ENCODE measurements around the gene PSMG4.

PSMG4 gene, protein sequence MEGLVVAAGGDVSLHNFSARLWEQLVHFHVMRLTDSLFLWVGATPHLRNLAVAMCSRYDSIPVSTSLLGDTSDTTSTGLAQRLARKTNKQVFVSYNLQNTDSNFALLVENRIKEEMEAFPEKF

DNA sequence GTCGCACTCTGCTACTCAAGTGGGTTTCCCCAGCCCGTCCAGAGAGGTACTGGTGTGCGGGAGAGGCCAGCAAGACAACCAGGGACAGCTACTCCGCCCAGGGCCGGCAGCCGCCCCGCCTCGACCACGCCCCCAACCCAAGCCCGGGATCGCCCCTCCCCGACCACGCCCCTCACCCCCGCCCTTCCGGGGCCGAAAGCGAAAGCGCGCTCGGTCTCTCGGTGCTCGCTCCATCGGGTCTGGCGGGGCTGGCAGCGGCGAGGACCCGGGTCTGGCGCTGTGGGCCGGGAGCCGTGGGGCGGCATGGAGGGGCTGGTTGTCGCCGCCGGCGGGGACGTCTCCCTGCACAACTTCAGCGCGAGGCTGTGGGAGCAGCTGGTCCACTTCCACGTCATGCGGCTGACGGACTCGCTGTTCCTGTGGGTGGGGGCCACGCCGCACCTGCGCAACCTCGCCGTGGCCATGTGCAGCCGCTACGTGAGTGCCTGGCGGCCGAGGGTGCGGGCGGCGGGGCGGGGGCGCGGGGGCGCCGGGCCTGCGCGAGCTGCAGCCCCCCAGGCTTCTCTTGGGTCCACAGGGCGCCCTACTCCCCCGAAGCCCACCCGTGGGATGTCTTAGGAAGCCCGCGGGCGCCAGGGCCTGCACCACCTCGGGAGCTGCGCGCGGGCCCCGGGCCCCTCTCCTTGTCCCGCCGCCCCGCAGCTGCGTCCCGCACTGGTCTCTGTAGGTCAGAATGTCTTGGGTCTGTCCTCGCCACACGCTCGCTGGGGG, at the start of gene PSMG4:
PSMG4 (plus strand) TSS at position 228 of the 771 bp plus-strand sequence; CDS start at position 304, 76 bp downstream.
- no peak for FAIRE-seq

DNA sequence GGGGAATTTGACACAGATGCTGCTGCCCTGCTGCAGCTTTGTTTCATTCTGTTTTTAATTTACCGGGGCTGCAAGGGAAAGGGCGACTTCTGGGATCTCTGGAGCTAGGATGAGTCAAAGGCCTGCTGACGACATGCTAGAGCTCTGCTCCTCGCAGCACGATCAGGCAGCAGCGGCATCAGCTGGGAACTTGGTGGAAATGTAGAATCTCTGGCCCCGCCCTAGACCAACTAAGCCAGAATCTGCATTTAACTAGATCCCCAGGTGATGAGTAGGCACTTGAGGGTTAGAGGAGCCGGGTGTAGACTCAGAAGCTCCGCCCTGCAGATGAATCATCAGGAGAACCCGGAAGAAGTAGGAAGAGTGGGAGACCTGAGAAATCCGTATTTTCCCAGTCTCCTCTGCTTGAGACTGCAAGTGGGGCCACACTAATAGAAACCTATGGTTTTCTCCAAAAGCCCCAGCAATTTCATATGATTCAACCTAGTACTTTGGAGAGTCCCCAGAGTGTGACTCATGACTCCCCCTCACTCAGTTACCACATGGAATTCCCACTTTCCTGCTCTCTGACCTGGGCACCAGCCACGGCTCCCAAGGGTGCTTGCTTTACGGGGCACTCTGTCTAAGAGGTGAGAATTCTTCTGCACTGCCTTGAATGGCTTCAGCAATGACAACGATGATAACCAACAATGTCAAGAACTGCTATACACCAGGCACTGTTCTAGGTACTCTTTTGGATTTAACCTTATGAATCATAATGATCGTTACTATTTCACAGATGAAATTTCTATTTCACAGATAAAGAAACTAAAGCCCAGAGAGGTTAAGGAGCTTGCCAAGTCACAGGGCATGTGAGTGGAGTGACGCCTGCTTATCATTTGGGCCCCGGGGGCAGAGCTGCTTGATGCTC, 49.4 kb upstream of the PSMG4 start:
- FAIRE-seq: no peak

DNA sequence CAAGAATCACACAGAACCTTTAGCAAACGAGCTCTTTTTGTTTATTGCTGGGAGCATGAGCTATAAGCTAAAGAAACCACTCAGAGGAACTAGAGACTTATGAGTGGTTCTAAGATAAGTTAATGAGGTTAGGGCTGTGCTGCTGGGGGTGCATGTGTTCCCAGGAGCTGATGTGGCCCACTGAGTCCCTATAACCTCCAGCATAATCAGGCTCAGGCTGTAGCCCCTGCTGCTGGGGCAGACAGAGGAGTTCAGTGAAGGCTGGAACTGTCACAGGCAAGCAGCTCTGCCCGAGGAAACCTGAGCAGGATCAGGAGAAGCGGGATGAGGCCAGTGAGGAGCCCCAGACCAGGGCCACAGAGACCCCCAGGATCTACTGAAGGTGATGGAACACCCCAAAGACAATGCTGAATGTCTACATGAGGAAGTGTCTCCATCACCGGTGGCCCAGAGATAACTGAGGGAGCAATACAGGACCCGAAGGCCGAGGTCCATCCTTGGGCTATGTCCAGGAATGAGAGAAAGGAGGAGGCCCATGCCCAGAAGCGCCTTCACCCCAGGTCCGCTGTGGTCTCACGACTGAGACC, 48.6 kb upstream of the PSMG4 start:
- no peak for FAIRE-seq

DNA sequence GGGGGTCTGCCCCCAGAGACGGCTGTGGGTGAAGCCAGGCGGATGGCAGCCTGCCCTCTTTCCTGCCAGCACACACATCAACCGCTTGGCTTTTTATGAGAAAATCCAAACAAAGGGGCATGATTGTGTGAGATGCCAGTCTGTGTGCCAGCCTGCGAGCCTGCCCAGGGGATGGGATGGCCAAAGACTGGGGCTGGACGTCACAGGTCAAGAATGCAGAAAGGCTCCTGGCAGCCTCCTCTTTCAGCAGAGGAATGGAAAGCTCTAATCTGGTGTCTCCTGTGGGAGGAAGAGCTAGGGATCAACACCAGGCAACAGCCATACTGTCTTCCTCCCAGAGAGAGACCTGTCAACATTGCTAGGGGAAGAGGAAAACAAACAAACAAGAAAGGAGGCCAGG, 47.1 kb upstream of the PSMG4 start:
- FAIRE-seq: no peak

DNA sequence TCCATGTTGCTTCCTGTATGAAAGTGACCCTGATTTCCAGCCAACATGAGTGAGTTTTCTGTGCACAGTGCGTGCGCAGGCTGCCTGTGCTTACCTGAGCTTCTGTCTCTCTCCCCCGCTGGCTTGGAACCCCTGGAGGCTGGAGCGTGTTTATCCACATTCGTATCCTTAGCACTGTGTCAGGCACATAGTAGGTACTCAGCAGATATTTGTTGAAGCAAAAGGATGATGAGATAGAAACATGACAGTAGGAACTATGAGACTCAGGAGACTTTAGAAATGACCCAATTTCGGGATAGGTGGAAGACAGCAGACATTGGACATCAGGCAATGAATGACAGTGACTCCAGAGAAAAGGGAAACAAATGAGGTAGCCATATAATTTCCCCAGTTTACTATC, 46.5 kb upstream of the PSMG4 start:
- FAIRE-seq: no peak

DNA sequence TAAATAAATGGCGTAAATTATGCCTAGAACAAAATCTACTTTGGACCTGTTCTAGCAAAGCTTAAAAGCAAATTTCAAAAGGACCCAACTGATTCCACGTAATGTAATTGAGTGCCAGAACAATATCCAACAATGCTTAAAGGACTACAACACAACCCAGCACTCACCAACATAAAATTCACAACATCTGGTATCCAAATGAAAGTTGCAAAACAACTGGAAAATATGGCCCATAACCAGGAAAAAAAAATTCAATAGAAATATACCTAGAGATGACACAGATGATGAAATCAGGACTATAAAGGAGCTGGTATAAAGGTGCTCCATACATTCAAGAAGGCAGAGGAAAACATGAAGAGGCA, 45.4 kb upstream of the PSMG4 start:
- FAIRE-seq: no peak

DNA sequence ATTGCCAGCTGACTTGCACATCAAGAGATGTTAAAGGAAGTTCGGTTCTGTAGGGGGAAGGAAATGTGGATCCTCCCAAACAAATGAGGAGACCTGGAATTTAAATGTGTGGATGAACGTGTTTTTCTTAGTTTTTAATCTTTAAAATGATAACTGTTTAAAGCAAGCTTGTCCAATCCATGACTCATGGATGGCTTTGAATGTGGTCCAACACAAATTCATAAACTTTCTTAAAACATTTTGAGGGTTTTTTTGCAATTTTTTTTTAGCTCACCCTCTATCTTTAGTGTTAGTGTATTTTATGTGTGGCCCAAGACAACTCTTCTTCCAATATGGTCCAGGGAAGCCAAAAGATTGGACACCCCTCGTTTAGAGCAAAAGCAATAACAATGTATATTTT, 43.8 kb upstream of the PSMG4 start:
- FAIRE-seq: no peak

DNA sequence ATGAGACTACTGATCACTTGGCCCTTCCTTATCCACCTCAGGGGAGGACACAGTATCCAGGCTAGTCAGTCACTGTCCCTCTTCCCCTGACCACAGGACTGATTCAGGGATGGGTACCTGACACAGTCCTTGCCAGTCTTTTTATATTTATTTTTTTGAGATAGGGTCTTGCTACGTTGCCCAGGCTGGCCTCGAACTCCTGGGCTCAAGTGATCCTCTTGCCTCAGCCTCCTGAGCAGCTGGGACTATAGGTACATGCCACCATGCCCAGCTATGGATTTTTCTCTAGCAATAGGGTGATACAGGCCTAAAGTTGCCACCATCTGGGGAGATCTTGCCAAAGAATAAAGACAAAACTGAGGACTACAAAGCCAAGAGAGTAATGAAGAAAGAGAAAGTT, 41.5 kb upstream of the PSMG4 start:
- no peak for FAIRE-seq

DNA sequence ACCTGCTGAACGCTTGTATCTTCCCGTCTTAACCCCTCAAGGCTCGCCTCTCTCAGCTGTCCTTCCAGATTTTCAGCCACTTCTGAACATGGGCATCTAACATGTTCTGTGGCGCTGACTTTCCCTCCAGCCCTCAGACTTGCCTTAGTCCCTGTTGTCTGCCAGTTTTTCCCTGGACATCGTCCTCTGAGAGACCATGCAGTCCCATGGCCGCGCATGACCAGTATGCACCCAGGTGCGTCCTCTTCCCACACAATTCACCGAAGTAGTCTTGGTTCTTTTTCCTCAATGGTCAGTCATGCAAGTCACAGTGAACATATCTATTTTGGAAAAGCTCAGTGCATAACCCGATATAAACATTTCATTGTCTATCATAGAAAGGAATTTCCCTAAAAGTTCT, 40.5 kb upstream of the PSMG4 start:
- FAIRE-seq: no peak

DNA sequence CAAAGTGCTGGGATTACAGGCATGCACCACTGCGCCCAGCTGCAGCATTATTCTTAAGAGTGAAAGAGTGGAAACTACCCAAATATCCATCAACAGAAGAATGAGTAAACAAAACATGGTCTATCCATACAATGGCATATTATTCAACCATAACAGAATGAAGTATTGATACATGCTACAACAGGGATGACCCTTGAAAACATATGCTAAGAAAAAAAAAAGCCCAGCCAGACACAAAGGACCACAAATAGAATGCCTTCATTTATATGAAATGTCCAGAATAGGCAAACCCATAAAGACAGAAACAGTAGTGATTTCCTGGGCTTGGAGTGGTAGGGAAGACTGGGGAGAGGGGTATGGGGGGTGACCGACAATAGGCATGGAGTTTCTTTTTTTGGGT, 38.4 kb upstream of the PSMG4 start:
- no peak for FAIRE-seq

DNA sequence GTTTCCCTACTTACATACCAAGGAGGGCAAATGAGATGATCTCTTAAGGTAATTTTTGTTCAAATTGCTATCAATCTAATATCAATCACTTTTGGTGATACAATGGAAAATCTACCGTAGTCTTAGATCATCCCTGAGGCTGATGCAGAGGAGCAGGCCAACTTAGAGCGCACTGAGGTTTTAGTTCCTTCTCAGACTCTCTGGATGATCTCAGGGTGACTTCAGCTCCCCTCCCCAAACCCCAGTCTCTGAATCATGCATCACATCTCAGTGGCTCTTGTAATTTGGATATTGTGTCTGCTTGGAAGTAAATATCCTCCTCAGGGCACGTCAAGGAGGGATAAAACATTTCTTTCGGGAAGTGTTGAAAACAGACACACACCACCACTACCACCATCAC, 37.2 kb upstream of the PSMG4 start:
- FAIRE-seq: no peak

DNA sequence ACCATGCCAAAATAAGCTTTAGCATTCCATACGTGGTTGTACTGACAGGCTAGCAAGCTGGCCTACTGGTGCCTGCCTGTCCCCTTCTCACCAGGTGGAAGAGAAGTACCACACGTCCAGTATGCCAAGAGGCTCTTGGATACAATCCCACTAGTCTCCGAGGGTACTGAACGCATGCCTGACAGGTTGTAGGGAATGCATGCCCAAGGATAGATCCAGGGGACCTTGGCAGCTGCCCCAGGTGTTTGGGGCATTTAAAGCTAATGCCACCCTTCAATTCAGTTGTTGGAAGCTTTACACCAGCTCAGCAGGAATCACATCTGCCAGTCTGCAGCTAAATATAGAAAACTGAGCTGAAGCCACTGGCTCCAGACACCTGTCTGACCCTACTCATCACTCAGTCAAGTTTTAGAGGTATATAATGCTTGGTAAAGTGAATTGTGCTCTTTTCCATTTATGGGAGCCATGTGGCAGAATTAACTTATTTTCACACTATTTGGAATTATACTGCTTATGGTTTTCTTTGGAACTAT, 36.2 kb upstream of the PSMG4 start:
- FAIRE-seq: no peak

DNA sequence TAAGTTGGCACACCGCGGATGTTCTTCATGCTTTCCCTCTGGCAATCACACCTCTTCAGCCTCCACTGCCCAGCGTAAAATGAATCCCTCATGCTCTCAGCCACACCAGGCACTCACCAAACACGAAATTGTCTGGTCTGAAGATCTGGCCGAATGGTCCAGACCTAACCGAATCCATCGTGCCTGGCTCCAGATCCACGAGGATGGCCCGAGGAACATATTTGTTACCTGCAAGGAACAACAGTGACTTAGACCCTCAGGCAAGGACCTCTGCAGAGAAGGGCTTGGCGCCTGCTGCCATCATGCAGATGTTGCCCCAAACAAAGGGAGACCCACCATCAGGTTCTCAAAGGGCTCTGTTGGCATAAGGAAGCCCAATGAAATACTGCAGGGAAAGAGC, 32.7 kb upstream of the PSMG4 start:
- no peak for FAIRE-seq

DNA sequence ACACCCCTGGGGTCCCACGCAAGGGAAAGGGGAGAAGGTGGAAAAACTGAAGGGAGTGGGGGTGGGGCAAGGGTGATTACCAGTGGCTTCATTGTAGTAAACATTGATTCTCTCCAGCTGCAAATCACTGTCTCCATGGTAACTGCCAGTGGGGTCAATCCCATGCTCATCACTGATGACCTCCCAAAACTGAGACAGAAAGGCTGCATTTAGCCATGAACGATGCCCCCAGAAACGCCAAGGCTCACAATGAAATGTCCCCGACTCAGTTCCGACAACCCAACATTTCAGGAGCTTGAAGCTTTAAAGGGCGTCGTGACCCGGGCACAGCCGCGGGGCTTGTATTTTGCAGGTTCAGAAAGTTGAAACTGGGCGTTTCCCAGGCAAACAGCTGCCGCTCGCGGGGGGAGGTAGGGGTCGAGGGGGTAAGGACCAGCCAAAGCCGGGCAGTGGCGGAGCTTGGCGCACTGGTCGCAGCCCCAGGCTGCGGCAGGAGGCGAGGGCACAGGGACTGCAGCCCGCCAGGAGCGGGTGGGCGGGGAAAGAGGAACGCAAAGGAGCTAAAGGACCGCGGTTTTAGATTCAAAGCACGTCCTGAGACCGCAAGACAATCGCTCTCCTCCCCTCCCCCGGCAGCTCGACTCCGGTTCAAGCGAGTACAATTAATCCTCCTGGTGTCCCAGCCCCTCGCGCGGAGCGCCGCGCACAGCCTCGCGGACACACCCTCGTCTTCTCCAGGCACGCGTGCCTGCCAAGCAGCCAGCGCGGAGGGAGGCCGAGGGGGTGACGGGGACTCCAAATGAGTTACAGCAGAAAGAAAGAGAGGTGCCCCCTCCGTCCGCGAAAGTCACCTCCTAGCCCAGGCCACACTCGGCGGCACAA, 32.0 kb upstream of the PSMG4 start:
- FAIRE-seq: no peak

DNA sequence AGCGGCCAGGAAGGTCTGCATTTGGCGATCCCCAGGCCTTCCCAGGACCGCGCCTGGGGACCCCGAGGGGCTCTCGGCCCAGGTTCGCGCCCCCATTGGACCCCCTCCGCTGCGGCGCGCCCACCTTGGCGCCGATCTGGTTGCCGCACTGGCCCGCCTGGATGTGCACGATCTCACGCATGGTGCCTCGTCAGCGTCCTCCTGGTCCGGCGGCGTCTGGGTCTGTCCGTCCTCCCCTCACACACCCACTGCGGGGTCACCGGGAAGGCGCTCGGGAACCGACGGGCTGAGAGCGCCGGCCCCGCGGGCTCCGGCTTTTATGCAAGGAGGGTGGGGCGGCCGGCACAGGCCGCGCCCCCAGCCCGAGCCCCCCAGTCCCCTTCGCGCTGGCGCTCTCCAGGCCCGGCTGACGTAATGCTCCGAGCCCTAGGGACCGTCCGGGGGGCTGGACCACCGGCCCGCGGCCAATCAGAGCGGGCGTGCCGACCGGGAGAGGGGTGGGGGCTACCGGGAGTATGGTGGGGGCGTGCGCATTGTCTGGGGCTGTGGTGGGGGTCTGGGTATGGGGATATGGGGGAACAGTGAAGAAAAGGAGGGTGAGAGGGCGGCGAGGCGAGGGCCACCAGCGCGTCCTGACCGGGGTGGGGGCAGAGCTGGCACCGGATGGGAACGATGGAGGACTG, 31.2 kb upstream of the PSMG4 start, which contains the start of gene TUBB2B:
TUBB2B (minus strand) TSS at position 291 of the 683 bp plus-strand sequence; CDS start at position 181, 110 bp downstream.
- FAIRE-seq: no peak

DNA sequence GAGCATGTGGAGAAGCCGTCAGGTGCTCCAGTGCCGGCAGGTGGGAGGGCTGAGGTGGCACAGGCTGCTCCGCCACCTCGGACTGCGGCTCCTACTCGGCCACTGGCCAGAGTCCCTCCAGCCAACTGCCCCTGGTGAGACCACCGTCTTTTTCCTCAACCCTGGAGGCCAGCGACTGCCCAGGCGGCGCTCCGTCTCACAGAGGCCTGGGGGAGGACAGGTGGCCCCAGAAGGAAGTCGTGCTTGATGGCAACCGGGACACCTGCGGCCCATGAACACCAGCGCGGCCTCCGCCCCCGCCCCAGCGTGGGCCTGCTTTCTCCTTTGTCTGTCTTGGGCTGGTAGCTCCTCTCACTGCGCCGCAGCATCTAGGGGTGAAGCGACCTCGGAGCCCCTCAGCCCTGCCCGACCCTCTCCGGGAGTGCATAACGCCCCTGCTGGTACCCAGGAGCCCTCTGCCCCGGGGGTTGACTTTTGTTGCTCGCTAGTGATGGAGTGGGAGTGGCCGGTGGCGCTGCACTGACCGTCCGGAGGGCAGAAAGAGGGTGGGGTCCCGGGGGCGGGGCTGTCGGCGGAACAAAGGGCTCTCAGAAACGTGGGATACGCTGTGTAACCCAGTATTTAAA, 30.6 kb upstream of the PSMG4 start:
- no peak for FAIRE-seq

DNA sequence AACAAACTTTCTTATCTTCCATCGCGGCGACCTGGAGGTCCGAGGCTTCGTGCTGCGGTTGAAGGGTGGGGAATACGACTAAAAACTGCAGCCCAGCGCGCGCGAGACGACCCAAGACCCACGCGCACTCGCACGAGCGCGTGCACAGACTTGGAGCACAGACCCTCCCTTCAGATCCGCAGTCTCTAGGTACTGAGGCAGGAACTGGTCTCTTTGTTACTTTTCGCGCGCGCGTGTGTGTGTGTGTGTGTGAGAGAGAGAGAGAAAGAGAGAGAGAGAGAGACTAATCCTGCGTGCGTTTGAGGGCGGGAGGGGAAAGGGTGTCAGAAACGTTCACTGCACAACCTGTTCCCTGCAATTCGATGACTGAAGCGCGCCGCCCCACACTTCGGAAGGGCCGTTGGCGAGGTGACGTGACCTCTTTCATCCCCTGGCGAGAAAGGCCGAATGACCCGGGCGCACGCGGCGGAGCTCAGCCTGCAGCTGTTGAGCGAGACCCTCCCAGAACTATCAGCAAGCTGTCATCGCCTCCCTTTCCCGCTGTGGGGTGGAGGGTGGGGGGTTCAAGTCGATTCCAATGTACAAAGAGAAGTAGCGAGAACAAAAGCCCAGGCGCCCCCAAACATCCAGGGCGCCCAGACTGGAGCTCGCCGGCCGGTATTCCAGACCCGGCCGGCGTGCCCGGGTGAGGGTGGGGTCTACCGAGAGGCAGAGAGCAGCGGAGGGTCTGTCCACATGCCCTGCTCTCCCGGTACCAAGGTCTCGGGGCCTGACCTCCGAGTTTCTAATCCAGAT, 29.8 kb upstream of the PSMG4 start:
- FAIRE-seq: no peak

DNA sequence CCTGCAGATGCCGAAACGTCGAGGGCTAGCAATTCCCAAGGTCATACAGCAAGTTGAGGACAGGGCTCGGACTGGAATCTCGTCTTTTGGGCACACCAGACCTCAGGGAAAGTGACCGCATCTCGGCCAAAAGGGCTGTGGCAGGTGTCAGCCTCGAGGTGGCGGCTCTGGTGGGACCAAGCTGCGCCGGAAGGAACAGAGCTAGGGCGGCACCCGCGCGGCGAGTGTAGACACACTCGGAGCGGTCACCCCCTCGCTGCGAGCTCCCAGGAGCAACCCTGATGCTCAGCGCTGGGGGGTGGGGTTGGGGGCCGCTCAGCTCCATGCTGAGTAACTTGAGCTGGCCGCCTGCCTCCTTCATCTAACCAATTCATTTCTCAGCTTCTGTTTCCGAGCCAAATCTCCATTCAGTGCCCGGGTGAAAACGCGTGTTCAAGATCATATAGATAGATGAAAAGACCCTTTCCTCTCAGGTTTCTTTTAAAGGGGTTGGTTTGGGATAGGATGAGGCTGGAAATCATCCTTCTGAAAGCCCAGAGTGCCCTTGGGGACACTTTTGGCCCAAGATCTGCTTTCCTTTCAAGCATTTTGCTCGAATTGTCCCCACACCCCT, 29.1 kb upstream of the PSMG4 start:
- FAIRE-seq: no peak

DNA sequence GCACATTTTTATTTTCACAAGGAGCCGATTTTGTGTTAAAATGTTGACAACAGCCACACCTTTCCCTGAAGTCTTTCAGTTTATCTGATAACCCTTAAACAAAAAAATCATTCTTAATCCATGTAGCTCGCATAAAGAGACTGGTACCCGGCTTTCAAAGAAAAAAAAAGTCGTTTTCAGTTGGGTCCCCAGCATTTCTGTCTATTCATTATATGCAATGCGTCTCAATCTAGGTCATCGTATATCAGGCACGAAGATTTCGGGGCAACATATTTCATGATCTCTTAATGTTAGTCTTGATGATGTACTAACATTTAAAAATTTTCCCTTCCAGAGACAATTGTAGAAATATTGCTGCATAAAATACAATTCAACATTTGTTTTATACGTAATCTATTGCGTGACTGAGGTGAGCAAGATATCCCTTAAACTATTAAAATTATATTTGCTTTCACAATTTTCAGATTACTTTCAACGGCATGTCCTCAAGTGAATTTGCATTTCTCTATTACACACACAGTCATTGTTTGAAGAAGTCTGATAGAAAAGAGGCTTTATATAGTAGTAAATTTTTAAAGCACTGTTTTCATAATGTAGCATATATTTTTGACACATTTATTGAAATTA, 28.4 kb upstream of the PSMG4 start:
- FAIRE-seq: no peak

Measured in islet of Langerhans (tissue), 1 donor.